Naive thymus-derived CD8-positive, alpha-beta T cell (primary cell): ENCODE results near the gene OSCP1. TPM values are rescaled to one million over a fixed set of nuclear protein-coding genes. Genes with fewer than 3 reads are reported as not detected.
"Not testable (repeated sequence)": the region's sequence is repeated elsewhere in the genome, so short reads cannot be mapped to it uniquely, and the experiment has no call there.

ENCODE experiments used
- ATAC-seq, 2 donors: fragments of 150-1000 bp; cut with Tn5 transposase in 1 of 2; sonication (Bioruptor Pico), chemical (Tn5 transposase) in 1 of 2; 1 replicate in 1 of 2; 2 replicates in 1 of 2; pipeline ENCODE4 v1.10.0; 2021; ENCODE audit warnings: mild to moderate bottlenecking in 2 of 2, moderate library complexity in 2 of 2
- POLR2A ChIA-PET: fragments of 350-600 bp; sonication (Branson Sonifier 250); formaldehyde crosslinking; loops from one replicate; lab custom pipeline; 2021; ENCODE audit warnings: antibody characterized with exemption; lab: Charles Lee
- DNase-seq, 10 donors: peaks; one replicate each; pipeline versions ENCODE4 v3.0.0 to v3.0.0-alpha.2; 2020 to 2022
- H3K27ac Mint-ChIP-seq, 10 donors: one replicate each; pipeline ENCODE4 v1.8.0; 2020 to 2022; ENCODE audit warnings: mild to moderate bottlenecking in 10 of 10, mixed read lengths in 10 of 10, moderate library complexity in 4 of 10, inconsistent platforms in 1 of 10
- H3K27me3 Mint-ChIP-seq, 5 donors: one replicate each; pipeline ENCODE4 v1.8.0; 2021 to 2022; ENCODE audit warnings: mixed read lengths in 5 of 5
- H3K36me3 Mint-ChIP-seq, 3 donors: one replicate each; pipeline ENCODE4 v1.8.0; 2020 to 2022; ENCODE audit warnings: mixed read lengths in 3 of 3, mild to moderate bottlenecking in 2 of 3, inconsistent platforms in 1 of 3
- H3K4me1 Mint-ChIP-seq, 4 donors: one replicate each; pipeline ENCODE4 v1.8.0; 2021 to 2022; ENCODE audit warnings: mixed read lengths in 4 of 4
- H3K4me3 Mint-ChIP-seq, 10 donors: one replicate each; pipeline ENCODE4 v1.8.0; 2020 to 2022; ENCODE audit warnings: mild to moderate bottlenecking in 10 of 10, mixed read lengths in 10 of 10, moderate library complexity in 6 of 10, inconsistent platforms in 1 of 10
- H3K9me3 Mint-ChIP-seq, 9 donors: one replicate each; pipeline ENCODE4 v1.8.0; 2020 to 2022; ENCODE audit warnings: mixed read lengths in 9 of 9, mild to moderate bottlenecking in 3 of 9, inconsistent platforms in 1 of 9, moderate library complexity in 1 of 9
- polyA plus RNA-seq, 3 donors: library from polyadenylated mRNA; unstranded; fragments of 300-500 nt; fragmentation: Illumina TruSeq; gene quantifications; one replicate each; pipeline ENCODE4 v1.2.3, GENCODE V29; 2021
- total RNA-seq, 8 experiments: library from RNA in 2 of 8; stranded (reverse) in 2 of 8; gene quantifications; one replicate each; pipeline ENCODE4 v1.2.3 and lab custom pipeline; 2021 to 2026

The OSCP1 gene
- total and polyA plus RNA-seq, 5 experiments from 2014 or later, result 0.24 to 1.7 (median 1.4) TPM

DNA sequence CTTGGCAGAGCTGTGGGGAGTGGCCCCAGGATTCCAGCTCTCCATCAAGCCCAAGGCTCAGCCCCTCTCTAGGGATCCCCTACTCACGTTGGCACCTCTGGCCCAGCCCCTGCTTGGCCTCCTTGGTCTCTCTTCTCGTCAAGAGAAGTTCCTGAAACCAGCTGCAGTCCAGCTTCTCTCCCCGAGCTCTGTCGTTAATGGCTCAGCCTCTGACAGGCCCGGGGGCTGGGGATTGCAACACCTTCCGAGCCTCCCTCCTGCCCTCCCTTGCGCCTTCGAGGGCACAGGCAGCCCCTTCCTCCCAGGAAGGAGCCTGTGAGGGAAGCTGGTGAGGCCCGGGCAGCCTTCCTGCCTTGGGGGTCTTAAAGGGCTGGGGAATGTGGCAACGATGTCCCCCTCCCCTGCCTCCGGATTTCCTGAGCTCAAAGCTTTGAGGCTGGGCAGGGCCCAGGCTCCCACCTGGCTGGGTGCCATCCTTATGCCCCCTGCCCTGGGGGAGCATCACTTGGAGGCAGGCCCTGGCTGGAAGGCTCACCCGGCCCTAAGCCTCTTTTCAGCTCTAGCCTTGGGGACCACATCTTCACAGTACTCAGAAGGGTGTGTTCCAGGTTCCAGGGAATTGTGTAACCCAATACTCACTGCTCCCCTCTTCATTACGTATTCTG, 32.6 kb upstream of the OSCP1 start, which contains the start of gene CSF3R:
CSF3R (minus strand) TSS at position 190 of the 665 bp plus-strand sequence. CDS start 3,417 bp downstream, outside the sequence.
- Mint-ChIP-seq H3K36me3 (no peaks in the 10 kb centered on the region), H3K4me1 (peaks cover 7 to 23% (median 12%) of the 10 kb centered on the region in 4 donors), H3K27me3 (peaks cover 0 to 16% (median 4%) of the 10 kb centered on the region in 5 donors), H3K27ac (peak within 1 kb of the TSS in 7 of 10 donors; percentile 22 to 86 (median 68)), H3K9me3 (no peaks in the 10 kb centered on the region), H3K4me3 (peak within 1 kb of the TSS; percentile 50 to 77 (median 65))
- DNase-seq (no peak), ATAC-seq (no peak)
- POLR2A ChIA-PET, result no interaction called here

DNA sequence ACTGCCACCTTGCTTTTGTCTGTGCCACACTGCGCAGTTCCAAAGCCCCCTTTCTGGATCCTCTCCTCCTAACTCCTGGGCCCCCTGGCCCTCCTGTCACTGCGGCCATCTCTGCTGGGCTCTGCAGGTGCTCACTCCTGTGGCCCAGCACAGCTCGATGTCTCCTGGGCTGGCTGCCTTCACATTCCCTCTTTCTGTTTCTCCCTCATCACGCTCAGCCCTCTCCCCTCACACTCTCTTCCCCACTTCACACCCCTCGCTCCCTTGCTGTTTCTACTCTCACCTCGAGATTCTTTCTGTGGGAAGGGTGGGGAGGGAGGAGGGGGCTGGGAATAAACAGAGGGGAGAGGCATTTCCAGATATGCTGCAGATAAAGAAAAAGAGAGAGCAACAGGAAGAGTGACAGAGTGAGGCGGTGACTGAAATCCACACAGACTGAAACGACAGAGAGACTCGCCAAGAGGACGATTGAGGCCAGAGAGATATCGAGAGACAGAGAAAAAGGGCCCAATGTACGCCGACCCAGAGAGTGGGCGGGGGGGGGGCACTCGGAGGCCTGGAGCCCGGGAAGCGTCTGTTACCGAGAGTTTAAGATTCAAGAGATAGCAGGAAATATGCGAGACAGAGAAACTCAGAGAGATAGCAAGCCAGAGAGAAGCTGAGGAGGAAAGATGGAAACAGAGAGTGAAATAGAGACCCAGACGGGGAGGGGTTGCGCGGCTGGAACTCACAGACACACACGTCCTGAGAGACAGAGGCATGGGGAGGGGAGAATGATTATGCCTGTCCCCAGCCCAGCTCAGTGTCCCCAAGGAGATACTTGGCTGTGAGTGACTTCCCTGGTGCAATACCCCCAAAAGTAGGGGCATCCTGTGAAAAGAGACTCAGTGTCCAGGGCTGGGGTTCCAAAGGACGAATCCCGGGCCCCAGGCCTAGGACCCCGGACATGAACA, 31.8 kb upstream of the OSCP1 start:
- DNase-seq (no peak), ATAC-seq (no peak)
- Mint-ChIP-seq H3K27ac (peak overlapping the region in 7 of 10 donors; percentile 6 to 86 (median 68)), H3K9me3 (no peaks in the 10 kb centered on the region), H3K27me3 (peaks cover 0 to 16% (median 4%) of the 10 kb centered on the region in 5 donors), H3K4me3 (peak overlapping the region; percentile 50 to 77 (median 65)), H3K4me1 (peaks cover 7 to 21% (median 12%) of the 10 kb centered on the region in 4 donors), H3K36me3 (no peaks in the 10 kb centered on the region)
- POLR2A ChIA-PET, result no interaction called here

DNA sequence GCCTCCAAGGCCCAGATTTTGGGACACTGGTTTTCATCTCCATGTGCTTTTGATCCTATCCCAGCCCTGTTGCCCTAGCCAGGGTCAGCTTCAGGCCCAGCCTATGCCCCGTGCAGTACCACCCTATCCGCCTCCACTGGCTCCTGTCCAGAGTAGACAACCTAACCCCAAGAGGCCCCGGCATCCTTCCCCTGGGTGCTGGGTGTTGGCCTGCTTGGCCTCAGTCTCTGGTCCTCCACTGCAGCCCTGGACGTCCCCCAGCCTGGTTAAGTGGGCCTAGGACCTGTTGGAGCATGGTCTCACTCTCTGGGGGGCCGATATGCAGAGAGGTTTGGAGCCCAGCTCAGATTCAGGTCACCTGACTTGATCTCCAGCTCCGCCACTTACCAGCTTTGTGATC, 30.8 kb upstream of the OSCP1 start:
- Mint-ChIP-seq H3K4me3 (no peak overlapping the region), H3K27me3 (peaks cover 0 to 16% (median 4%) of the 10 kb centered on the region in 5 donors), H3K4me1 (peaks cover 7 to 15% (median 12%) of the 10 kb centered on the region in 4 donors), H3K9me3 (no peaks in the 10 kb centered on the region), H3K36me3 (no peaks in the 10 kb centered on the region), H3K27ac (peak overlapping the region in 1 of 10 donors; percentile 39)
- POLR2A ChIA-PET, result no interaction called here
- DNase-seq (no peak), ATAC-seq (no peak)

DNA sequence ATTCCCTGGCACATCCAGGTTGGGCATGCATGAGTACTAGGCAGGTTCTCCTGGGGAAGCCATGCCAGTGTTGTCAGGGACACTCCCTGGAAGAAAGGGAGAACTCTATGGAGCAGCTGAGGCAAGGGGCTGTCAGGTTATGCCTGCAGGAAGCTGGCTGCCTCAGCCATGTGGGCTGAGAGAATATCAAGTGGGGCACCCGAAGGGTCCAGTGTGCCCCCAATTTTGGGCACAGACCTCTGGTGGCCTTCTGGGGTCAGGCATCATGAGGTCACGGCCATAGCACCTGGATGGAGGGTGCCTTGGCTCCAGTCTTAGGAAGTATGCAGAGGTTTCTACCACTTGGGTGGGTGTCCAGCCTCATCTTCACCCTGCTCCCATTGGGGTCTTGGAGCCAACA, 29.9 kb upstream of the OSCP1 start:
- Mint-ChIP-seq H3K27me3 (peaks cover 0 to 13% (median 4%) of the 10 kb centered on the region in 5 donors), H3K4me1 (peaks cover 7 to 13% (median 10%) of the 10 kb centered on the region in 4 donors), H3K27ac (no peak overlapping the region), H3K36me3 (no peaks in the 10 kb centered on the region), H3K4me3 (no peak overlapping the region), H3K9me3 (no peaks in the 10 kb centered on the region)
- ATAC-seq (no peak), DNase-seq (no peak)
- POLR2A ChIA-PET, result no interaction called here

DNA sequence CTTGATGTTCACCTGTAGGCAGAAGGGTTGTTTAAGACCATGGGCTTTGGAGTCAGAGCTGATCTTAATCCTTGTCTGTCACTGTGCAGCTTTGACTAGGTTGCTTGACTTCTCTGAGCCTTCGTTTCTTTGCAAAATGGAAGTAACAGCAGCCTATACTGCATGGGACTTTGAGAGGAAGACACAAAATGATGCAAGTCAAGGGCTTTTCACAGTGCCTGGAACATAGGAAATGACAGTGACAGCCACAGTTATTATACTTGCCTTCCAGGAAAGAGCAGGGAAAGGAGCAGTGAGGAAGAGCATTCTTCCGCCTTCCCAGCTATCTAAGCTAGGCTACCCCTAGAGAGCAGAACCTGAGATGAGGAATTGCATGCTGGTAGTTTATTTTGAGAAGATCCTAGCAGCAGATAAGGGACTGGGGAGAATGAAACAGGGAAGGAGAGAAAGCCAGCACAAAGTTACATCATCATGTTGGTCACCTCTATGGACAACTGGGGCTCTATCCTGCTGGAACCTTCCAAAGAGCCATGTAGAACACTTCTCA, 29.3 kb upstream of the OSCP1 start:
- POLR2A ChIA-PET, result no interaction called here
- no peak for ATAC-seq
- Mint-ChIP-seq H3K4me1 (peaks cover 7 to 13% (median 10%) of the 10 kb centered on the region in 4 donors), H3K27ac (peak overlapping the region in 1 of 10 donors; percentile 33), H3K27me3 (peaks cover 0 to 13% (median 4%) of the 10 kb centered on the region in 5 donors), H3K4me3 (no peak overlapping the region), H3K9me3 (no peaks in the 10 kb centered on the region), H3K36me3 (no peaks in the 10 kb centered on the region)
- DNase-seq, result no peak

DNA sequence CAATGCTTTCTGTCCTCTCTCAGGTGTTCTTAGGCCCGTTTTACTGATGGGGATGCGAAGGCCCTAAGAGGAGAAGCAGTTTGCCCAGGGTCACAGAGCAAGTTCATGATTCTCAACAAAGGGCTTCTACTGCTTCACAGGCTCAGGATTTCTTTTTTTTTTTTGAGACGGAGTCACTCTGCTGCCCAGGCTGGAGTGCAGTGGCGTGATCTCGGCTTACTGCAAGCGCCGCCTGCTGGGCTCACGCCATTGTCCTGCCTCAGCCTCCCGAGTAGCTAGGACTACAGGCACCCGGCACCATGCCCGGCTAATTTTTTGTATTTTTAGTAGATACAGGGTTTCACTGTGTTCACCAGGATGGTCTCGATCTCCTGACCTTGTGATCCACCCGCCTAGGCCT, 27.4 kb upstream of the OSCP1 start:
- H3K9me3 Mint-ChIP-seq, DNase-seq, H3K36me3 Mint-ChIP-seq, H3K4me3 Mint-ChIP-seq, POLR2A ChIA-PET, ATAC-seq: not testable (repeated sequence)
- H3K27me3 Mint-ChIP-seq, result peaks cover 0 to 13% (median 4%) of the 10 kb centered on the region in 5 donors
- H3K4me1 Mint-ChIP-seq, result peaks cover 7 to 12% (median 10%) of the 10 kb centered on the region in 4 donors
- peak overlapping the region in 2 of 10 donors; percentile 29 to 50 for H3K27ac Mint-ChIP-seq

DNA sequence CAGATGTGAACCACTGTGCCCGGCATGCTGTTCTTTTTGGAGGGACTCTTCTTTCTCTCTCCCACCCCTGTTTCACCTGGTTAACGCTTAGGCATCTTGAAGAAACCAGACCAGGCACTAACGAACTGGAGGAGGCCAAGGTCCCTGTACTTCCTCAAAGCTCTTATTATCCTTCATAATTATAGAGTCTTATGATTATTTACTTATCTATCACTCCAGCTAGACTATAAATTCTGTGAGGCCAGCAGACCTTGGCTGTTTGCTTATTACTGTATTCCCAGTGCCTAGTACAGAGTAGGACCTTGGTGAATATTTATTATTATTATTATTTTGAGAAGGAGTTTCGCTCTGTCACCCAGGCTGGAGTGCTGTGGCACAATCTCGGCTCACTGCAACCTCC, 26.7 kb upstream of the OSCP1 start:
- peaks cover 0 to 10% (median 3%) of the 10 kb centered on the region in 5 donors for H3K27me3 Mint-ChIP-seq
- H3K27ac Mint-ChIP-seq, result no peak overlapping the region
- H3K9me3 Mint-ChIP-seq, result no peaks in the 10 kb centered on the region
- ATAC-seq (no peak), DNase-seq (no peak)
- H3K4me3 Mint-ChIP-seq, result no peak overlapping the region
- H3K4me1 Mint-ChIP-seq, result peaks cover 3 to 6% (median 4%) of the 10 kb centered on the region in 4 donors
- POLR2A ChIA-PET, result no interaction called here
- H3K36me3 Mint-ChIP-seq, result no peaks in the 10 kb centered on the region

DNA sequence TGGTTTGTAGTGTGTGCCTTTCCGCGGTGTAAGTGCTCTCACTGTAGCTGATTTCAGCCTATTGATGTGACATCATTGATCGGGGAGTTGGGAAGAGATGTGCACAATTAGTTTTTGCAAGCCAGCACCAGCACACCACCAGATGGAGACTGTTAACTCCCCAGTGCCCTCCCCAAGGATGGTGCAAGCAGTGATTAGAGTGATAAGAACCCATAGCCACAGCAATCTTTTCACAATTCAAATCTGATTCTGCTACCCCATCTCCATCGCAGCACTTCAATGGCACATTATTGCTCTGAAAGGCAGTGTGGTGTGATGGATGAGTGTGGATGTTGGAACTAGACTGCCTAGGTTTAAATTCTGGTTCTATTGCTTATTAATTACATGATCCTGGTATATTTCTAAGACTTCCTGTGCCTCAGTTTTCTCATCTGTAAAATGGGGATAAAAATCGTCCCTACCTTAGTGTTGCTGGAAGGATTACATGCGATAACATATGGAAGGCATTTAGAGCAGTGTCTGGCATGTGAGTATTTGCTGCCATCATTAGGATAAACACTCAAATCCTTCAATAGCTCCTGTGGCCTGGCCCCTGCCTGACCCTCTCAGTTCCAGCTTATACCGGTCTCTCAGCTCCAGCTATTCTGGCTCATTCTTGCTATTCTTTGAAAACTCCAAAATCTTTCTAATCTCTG, 25.8 kb upstream of the OSCP1 start:
- peaks cover 0 to 6% (median 0%) of the 10 kb centered on the region in 5 donors for H3K27me3 Mint-ChIP-seq
- no peak overlapping the region for H3K4me3 Mint-ChIP-seq
- DNase-seq, result no peak
- no peak overlapping the region for H3K27ac Mint-ChIP-seq
- no peak for ATAC-seq
- H3K4me1 Mint-ChIP-seq, result no peaks in the 10 kb centered on the region
- H3K9me3 Mint-ChIP-seq, result no peaks in the 10 kb centered on the region
- POLR2A ChIA-PET, result no interaction called here
- H3K36me3 Mint-ChIP-seq, result no peaks in the 10 kb centered on the region

DNA sequence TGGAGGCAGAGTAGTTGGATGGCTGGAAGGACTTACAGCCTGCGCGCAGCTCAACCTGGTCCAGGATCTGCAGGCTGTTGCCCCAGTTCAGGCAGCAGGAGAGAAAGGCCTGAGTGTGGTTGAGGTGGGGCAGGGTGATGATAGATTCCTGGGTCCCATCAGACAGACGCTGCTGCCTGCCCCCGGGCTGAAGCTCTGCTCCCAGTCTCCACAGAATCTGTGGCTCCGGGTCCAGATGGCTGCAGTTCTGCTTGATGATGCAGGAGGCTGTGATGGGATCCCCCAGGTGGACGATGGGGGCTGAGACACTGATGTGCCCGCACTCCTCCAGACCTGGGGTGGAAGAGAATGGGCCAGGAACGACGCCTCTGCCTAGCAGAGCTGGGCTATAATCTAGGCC, 25.1 kb upstream of the OSCP1 start:
- H3K27ac Mint-ChIP-seq, result no peak overlapping the region
- H3K4me3 Mint-ChIP-seq, result no peak overlapping the region
- no peaks in the 10 kb centered on the region for H3K4me1 Mint-ChIP-seq
- H3K27me3 Mint-ChIP-seq, result peaks cover 0 to 6% (median 0%) of the 10 kb centered on the region in 5 donors
- H3K36me3 Mint-ChIP-seq, result no peaks in the 10 kb centered on the region
- POLR2A ChIA-PET, result no interaction called here
- ATAC-seq (no peak), DNase-seq (no peak)
- no peaks in the 10 kb centered on the region for H3K9me3 Mint-ChIP-seq

DNA sequence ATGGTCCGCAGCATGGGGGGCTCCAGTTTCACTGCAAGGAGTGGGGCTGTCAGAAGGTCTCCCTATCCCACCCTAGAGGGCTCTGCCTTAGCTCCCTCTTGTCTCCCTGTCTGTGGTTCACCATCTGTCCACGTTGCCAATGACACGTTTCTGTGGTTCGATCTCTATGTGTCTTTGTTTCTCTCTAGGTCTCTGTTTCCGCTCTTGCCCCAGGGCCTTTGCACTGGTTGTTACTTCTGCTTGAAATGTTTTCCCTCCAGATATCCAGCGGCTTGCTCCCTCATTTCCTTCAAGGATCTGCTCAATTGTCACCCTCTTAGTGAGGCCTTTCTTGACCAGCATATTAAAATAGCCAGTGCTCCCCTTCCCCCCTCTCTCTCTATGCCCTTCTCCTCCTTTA, 22.4 kb upstream of the OSCP1 start:
- Mint-ChIP-seq H3K4me1 (no peaks in the 10 kb centered on the region), H3K9me3 (no peaks in the 10 kb centered on the region), H3K27me3 (no peaks in the 10 kb centered on the region), H3K36me3 (no peaks in the 10 kb centered on the region), H3K4me3 (no peak overlapping the region), H3K27ac (no peak overlapping the region)
- no peak for DNase-seq
- POLR2A ChIA-PET, result no interaction called here
- ATAC-seq, result no peak

DNA sequence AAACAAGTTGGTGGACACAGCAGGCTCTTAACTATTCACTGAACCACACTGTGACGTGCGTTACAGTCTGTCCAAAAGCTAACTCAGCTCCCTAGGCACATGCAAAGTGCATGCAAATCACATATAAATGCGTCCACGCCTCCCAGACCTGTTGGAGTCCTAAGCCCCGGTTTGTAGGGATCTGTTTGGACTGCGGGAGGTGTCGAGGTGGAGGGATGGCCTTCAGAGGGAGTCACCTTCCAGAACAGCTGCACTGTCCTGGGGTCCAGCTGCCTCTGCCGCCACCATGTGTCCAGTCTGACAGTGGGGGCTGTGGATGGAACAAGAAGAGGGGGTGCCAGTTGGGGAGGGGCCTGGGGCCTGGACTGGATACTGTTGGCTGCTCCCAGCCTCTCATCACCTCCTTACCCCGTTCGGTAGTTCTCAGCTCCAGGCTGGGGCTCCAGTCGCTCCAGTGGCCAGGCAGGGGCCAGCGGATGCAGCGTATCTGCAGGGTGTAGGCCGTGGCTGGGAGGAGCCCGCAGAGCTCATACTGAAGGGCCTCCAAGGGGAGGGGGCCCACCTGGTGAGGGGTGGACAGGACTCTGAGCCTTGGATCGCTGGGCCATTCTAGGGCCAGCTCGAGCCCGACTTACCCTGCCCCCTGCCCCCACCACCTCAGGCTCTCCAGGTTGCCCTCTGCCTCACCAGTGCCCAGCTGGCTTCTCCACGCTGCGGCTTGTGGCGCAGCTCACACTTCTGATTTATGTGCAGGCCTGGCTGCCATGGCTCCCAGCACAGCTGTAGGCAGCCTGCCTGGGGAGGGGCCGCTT, 21.8 kb upstream of the OSCP1 start:
- Mint-ChIP-seq H3K27ac (no peak overlapping the region), H3K36me3 (no peaks in the 10 kb centered on the region), H3K4me3 (no peak overlapping the region), H3K4me1 (no peaks in the 10 kb centered on the region), H3K27me3 (no peaks in the 10 kb centered on the region), H3K9me3 (no peaks in the 10 kb centered on the region)
- ATAC-seq (no peak), DNase-seq (no peak)
- POLR2A ChIA-PET, result interaction anchor here (0.6 kb wide), 1 partner anchor 1274 kb away, joined by 4 read pairs; no protein-coding TSS in a partner anchor
